GM08714 (cell line): ENCODE measurements around the gene GIN1.
"Not testable (repeated sequence)": the region's sequence is repeated elsewhere in the genome, so short reads cannot be mapped to it uniquely, and the experiment has no call there.

ENCODE experiments used
- H3K4me3 ChIP-seq: fragments of 200-500 bp; sonication (Bioruptor generic); 2 replicates; pipeline ENCODE4 v1.5.1; 2014; ENCODE audit warnings: mild to moderate bottlenecking, low read length, inconsistent platforms
- ZNF274 ChIP-seq: IDR thresholded peaks from 2 replicates; pipeline ENCODE4 v1.6.1; 2012; ENCODE audit warnings: mild to moderate bottlenecking, low read depth, low read length

Gene GIN1, protein sequence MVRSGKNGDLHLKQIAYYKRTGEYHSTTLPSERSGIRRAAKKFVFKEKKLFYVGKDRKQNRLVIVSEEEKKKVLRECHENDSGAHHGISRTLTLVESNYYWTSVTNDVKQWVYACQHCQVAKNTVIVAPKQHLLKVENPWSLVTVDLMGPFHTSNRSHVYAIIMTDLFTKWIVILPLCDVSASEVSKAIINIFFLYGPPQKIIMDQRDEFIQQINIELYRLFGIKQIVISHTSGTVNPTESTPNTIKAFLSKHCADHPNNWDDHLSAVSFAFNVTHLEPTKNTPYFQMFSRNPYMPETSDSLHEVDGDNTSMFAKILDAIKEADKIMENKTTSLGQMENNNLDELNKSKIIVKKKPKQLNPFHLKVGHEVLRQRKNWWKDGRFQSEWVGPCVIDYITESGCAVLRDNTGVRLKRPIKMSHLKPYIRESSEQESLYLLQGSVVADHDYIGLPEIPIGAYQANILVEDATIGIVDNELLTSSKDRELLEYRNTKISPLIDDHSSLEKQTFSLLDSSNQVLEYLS

DNA sequence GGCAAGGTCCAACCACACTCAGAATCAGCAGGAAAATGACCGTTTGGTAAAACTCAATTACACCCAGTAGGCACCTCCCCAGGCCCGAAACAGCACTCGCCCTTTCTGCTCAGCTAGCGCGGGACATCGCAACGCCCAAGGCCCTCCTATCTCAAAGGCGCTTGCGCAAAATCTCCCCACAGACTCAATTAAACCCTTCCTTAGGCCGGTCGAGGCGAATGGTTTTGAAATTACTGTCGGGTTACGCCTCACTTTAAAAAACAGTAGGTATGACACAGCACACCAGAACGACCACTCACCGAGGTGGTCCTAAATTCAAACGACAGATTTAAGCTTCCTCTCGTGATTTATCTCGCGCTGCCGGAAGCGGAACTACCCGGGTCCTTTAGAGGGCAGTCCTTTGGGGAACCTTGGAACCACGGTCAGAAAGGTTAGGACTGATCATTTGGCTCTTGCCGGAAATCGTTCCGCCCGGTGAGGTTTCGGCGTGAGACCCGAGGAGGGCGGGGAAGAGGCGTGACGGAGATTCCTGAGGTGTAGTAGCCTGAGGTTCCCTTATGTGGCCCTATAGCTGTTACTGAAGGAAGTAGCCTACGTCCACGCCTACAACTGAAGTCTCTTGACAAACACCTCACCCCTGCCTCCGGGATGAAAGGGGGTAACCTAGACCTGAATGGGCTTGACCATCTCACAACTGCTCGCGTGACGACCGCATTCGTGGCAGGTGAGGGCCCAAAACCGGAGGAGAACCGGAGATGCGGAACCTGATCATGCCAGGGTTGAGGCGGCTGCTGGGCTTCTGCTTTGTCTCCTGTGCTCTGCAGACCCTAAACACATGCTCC is at the start of gene GIN1, which contains the start of gene PPIP5K2:
GIN1 (minus strand) TSS at position 374 of the 842 bp plus-strand sequence. CDS start 11,431 bp downstream, outside the sequence.
PPIP5K2 (plus strand) TSS at position 537 of the 842 bp plus-strand sequence. CDS start 9,289 bp downstream, outside the sequence.
- H3K4me3 ChIP-seq = peak within 1 kb of the TSS; percentile 92

DNA sequence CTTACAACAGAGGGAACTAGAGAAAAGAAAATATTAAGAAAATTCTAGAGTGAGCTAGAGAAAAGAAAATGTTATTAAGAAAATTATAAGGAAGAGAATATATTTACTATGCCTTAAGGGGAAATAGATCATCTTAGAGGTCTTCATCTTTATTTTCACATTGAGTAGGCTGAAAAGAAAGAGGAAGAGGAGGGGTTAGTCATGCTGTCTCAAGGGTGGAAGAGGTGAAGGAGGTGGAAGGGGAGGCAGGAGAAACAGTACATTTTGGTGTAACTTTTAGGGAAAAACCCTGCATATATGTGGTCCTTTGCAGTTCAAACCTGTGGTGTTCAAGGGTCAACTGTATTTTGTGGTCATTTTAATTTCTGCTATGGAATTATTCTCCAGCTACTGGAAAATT is 46.8 kb upstream of the GIN1 start:
- H3K4me3 ChIP-seq = no peak overlapping the region
- no peak for TF ChIP-seq ZNF274

More for the DNA sequence above, at the start of gene GIN1, which contains the start of gene PPIP5K2:
- no peak for TF ChIP-seq ZNF274

DNA sequence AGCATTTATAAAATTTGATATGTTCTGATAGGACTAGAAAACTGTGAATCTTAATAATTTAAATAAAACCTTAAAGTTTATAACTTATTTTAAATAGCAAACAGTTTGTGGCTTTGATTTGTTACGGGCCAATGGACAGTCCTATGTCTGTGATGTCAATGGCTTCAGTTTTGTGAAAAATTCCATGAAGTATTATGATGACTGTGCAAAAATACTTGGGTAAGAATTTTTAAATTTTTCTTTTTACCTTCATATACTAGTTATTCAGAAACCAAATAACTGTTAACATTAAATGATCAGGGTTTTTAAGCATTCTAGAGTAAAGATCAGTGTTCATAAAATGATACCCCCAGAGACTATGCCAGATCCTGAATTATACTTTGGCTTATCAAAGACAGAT is 31.2 kb upstream of the GIN1 start:
- no peak overlapping the region for H3K4me3 ChIP-seq
- TF ChIP-seq ZNF274 = no peak

DNA sequence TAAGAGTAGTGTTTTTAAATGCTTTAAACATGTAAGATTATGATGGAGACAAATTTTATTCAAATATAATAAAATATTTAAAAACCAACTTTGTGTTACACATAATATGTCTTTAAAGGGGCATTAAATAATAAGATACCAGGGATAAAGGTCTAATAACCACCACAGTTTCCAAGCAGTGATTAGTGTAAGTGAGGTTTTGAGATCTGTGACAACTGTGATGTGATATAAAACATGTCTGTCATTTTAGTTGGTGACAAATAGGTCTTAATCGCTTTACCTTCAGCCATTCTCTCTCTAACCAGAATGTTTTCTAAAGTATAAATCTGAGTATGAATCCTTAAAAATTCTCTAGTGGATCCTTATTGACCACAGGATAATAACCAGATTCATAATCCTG is 28.3 kb upstream of the GIN1 start:
- TF ChIP-seq ZNF274 = no peak
- H3K4me3 ChIP-seq = no peak overlapping the region

DNA sequence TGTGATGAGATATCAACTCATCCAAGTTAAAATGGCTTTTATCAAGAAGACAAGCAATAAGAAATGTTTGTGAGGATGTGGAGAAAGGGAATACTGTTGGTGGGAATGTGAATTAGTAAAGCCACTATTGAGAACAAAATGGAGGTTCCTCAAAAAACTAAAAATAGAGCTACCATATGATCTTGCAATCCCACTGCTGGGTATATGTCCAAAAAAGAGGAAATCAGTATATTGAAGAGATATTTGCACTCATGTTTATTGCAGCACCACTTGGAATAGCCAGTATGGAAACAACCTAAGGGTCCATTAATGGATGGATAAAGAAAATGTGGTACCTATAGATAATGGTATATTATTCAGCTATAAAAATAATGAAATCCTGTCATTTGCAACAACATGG is 25.3 kb upstream of the GIN1 start:
- no peak overlapping the region for H3K4me3 ChIP-seq
- no peak for TF ChIP-seq ZNF274

DNA sequence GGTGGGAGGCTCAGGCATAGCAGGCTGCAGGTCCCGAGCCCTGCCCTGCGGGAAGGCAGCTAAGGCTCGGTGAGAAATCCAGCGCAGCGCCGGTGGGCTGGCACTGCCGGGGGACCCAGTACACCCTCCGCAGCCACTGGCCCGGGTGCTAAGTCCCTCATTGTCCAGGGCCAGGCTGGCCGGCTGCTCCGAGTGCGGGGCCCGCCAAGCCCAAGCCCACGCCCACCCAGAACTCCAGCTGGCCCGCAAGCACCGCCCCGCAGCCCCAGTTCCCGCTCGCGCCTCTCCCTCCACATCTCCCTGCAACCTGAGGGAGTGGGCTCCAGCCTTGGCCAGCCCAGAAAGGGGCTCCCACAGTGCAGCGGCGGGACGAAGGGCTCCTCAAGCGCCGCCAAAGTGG is 22.2 kb upstream of the GIN1 start:
- H3K4me3 ChIP-seq = not testable (repeated sequence)

DNA sequence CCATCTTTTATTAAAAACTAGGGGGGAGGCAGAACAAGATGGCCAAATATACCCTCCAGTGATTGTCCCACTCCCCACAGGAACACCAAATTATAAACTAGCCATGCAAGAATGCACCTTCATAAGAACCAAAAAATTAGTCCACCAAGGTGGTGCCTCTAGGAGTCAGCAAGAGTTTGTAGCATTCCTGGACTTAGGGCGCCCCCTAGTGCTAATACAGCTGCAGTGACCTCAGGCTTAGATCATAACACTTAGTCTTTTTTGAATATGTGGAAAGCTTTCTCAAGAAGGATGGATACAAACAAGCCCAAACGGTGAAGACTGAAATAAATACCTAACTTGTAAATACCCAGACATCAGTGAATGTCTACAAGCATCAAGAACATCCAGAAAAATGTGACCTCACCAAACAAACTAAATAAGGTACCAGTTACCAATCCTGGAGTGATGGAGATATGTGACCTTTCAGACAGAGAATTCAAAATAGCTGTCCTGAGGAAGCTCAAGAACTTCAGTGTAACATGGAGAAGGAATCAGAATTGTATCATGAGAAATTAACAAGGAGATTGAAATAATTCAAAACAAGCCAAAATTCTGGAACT is 19.4 kb upstream of the GIN1 start:
- no peak overlapping the region for H3K4me3 ChIP-seq
- no peak for TF ChIP-seq ZNF274

DNA sequence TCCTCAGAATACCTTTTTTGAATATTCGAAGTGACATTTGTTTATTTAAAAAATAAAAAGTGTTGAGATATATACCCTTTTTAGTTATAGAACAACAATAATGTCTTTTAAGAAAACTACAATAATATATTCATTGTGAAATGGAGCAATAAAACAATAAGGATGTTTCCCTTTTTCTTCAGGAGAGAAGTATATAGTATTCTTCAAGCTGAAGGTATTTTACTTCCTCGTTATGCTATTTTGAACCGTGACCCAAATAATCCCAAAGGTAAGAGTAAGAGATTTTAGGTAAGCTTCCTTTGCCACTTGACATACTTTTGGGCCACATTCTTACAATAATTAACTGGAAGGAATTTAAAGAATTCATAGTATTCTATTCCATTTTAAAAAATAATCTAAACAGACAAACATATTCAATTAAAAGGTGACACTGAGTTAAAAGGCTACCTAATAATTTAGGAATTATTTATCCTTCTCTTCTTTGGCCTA is 18.3 kb upstream of the GIN1 start:
- no peak for TF ChIP-seq ZNF274
- H3K4me3 ChIP-seq = no peak overlapping the region

DNA sequence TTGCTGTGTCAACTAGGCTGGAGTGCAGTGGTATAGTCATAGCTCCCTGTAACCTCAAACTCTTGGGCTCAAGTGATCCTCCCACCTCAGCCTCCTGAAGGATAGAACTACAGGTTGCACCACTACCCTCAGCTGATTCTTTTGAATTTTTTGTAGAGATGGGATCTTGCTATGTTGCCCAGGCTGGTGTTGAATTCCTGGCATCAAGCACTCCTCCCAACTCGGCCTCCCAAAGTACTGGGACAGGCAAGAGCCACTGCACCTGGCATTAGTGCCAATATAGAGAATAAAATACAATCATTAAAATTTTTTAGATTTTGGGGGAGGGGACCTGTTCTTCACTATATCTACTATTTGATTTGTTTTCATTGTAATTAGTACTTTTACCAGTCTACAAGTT is 15.5 kb upstream of the GIN1 start:
- no peak for TF ChIP-seq ZNF274
- H3K4me3 ChIP-seq = no peak overlapping the region

DNA sequence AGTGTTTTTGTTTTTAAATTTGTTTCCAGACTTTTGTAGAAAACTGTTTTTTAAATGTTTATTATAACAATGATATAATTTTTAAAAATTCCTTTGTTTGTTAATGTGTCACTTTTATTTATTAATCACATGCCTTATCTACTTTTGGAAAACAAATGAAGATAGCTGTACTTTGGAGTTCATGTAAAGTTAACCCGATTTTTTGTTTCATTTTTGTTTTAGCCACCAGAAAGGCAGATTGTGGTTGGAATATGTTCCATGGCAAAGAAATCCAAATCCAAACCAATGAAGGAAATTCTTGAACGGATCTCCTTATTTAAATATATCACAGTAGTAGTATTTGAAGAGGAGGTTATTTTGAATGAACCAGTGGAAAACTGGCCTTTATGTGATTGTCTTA is 13.3 kb upstream of the GIN1 start:
- no peak overlapping the region for H3K4me3 ChIP-seq
- TF ChIP-seq ZNF274 = no peak

DNA sequence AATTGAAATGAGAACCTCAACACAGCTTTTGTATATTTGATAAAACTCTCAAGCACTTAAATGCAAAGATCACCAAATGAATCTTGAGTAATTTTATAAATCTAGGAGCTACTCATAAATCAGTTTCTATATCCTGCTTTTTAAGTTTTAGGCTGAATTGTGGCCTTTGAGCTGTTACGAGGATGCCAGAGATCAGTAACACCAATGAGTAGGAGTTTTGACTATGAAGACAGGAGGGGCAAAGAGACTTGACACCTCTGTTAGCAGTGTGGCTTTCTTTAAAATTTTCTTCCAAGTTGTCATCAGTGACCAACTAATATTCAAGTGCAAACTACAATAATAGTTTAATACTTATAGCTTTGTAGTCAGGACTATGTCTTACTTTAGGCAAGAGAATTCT is 12.7 kb upstream of the GIN1 start:
- TF ChIP-seq ZNF274 = no peak
- no peak overlapping the region for H3K4me3 ChIP-seq

DNA sequence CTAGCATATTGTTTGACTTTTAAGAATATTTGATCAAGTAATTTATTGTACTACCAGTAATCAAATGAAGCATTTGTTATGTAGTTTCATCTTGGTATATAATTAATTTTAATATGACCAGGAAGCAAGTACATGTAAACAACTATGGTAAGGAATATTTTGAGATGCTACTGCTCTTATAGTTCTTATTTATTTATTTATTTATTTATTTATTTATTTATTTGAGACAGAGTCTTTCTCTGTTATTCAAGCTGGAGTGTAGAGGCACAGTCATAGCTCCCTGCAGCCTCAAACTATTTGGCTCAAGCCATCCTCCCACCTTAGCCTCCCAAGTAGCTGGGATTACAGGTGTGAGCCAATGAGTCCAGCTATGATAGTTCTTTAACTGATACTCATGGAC is 8.3 kb upstream of the GIN1 start:
- no peak overlapping the region for H3K4me3 ChIP-seq
- TF ChIP-seq ZNF274 = no peak

DNA sequence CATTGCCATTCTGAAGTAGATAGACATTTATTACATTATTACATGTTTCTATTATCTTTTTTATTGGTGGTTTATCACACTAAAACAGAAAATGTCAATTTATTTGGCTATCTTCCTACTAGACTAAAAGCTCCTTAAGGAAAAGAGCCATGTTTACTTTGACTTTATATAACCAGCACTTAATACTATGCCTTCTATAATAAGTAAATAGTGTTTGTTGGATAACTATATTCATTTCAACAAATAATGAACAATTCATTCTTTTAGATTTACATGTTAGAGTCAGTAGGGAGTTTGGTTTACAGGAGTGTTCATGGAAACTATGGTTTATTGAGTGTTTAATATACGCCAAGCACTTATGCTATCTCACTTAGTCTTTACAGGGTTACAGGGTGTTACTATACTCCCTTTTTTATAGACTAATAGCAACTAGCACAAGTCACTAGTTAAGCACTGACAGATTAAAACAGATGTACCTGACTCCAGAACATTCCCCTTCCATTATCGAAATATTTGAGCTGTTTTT is 7.4 kb upstream of the GIN1 start:
- H3K4me3 ChIP-seq = no peak overlapping the region
- no peak for TF ChIP-seq ZNF274

DNA sequence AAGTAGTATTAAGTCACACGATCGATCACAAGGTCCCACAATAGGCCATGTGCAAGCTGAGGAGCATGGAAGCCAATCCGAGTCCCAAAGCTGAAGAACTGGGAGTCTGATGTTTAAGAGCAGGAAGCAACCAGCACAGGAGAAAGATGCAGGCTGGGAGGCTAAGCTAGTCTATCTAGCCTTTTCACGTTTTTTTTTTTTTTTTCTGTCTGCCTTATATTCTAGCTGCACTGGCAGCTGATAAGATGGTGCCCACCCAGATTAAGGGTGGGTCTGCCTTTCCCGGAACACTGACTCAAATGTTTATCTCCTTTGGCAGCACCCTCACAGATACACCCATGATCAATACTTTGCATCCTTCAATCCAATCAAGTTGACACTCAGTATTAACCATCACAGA is 6.6 kb upstream of the GIN1 start:
- no peak for TF ChIP-seq ZNF274
- H3K4me3 ChIP-seq = no peak overlapping the region
